Naive B cell (primary cell): ENCODE results near the gene ANO2. TPM values are rescaled to one million over a fixed set of nuclear protein-coding genes. Genes with fewer than 3 reads are reported as not detected.

Experiments
- ATAC-seq, 2 donors: fragments of 150-1000 bp; cut with Tn5 transposase; 2 replicates each; pipeline ENCODE4 v1.10.0; 2021; ENCODE audit warnings: low read depth in 2 of 2, mild to moderate bottlenecking in 2 of 2, moderate library complexity in 2 of 2
- DNase-seq: peaks from one replicate; pipeline ENCODE4 v3.0.0; 2022
- H3K27ac Mint-ChIP-seq, 6 donors: one replicate each; pipeline ENCODE4 v1.8.0; 2020 to 2022; ENCODE audit warnings: mild to moderate bottlenecking in 6 of 6, mixed read lengths in 6 of 6, moderate library complexity in 5 of 6, inconsistent platforms in 2 of 6
- H3K27me3 Mint-ChIP-seq, 3 donors: one replicate each; pipeline ENCODE4 v1.8.0; 2021 to 2022; ENCODE audit warnings: mixed read lengths in 3 of 3, mild to moderate bottlenecking in 1 of 3
- H3K36me3 Mint-ChIP-seq, 2 donors: one replicate each; pipeline ENCODE4 v1.8.0; 2020 to 2022; ENCODE audit warnings: mixed read lengths in 2 of 2, inconsistent platforms in 1 of 2, mild to moderate bottlenecking in 1 of 2
- H3K4me1 Mint-ChIP-seq, 3 donors: one replicate each; pipeline ENCODE4 v1.8.0; 2020 to 2022; ENCODE audit warnings: mixed read lengths in 3 of 3, inconsistent platforms in 1 of 3, mild to moderate bottlenecking in 1 of 3, moderate library complexity in 1 of 3
- H3K4me3 Mint-ChIP-seq, 8 donors: one replicate each; pipeline ENCODE4 v1.8.0; 2020 to 2022; ENCODE audit warnings: mild to moderate bottlenecking in 8 of 8, mixed read lengths in 8 of 8, moderate library complexity in 8 of 8, inconsistent platforms in 2 of 8
- H3K9me3 Mint-ChIP-seq, 7 donors: one replicate each; pipeline ENCODE4 v1.8.0; 2020 to 2022; ENCODE audit warnings: mixed read lengths in 7 of 7, mild to moderate bottlenecking in 5 of 7, inconsistent platforms in 2 of 7, moderate library complexity in 1 of 7
- polyA plus RNA-seq, 6 donors: library from polyadenylated mRNA; unstranded; fragments of 300-500 nt; fragmentation: Illumina TruSeq; gene quantifications; one replicate each; pipeline ENCODE4 v1.2.3, GENCODE V29; 2021; ENCODE audit warnings: low read depth in 6 of 6

ANO2 gene
- polyA plus RNA-seq, 6 donors from 2014 or later: not detected

DNA sequence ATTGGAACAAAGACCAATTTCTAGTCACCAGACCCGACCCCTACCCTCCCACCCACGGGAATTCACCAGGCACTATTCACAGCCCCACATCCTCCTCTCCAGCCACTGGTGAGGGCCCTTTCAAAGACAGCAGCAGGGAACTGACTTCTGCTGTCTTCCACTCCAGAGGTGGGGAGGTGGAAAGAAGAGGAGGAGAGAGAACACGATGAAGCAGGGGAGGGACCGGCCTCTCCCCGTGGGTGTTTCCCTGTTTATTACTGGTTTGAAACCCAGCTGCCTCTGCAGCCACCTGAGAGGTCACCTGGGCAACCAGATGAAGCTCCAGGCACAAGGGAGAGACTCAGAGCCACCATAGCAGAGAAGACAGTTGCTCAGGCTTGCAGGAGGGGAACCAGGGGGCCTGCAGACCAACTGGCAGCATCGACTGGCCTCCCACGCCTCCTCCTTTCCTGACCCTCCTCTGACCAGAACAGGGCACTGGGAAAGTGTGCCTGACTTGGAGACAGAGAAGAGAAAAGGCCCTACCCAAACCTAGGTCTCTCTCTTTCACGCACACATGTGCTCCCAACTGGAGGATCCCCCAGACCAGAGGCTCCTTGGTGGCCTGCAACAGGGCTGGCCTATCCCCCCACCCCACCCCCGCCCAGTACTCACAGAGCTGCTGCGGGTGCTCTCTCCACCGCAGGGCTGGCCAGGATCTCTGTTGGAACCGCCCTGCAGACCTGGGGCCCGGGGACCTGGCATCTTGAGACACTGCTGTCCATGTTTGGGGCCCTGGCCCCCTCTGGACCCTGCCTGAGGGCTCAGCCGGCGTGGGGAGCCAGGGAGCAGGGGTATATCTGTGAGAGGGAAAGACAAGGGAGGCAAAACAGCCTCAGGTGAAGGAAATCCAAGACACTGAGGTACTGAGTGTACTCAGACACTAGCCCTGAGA is 22.8 kb downstream of the ANO2 start:
- H3K27me3 Mint-ChIP-seq: peaks cover 8 to 40% (median 37%) of the 10 kb centered on the region in 3 donors
- H3K9me3 Mint-ChIP-seq: peaks cover 0 to 2% (median 0%) of the 10 kb centered on the region in 7 donors
- H3K4me1 Mint-ChIP-seq: no peaks in the 10 kb centered on the region
- H3K27ac Mint-ChIP-seq: no peak overlapping the region
- no peaks in the 10 kb centered on the region for H3K36me3 Mint-ChIP-seq
- H3K4me3 Mint-ChIP-seq: no peak overlapping the region
- DNase-seq: no peak
- ATAC-seq: no peak

- Mint-ChIP-seq H3K27ac (no peak overlapping the region), H3K4me3 (peak overlapping the region in 1 of 8 donors; percentile 72)
Observed at GRCh38 chr12:5921027-5921909, 23.8 kb downstream of the ANO2 start.

DNA sequence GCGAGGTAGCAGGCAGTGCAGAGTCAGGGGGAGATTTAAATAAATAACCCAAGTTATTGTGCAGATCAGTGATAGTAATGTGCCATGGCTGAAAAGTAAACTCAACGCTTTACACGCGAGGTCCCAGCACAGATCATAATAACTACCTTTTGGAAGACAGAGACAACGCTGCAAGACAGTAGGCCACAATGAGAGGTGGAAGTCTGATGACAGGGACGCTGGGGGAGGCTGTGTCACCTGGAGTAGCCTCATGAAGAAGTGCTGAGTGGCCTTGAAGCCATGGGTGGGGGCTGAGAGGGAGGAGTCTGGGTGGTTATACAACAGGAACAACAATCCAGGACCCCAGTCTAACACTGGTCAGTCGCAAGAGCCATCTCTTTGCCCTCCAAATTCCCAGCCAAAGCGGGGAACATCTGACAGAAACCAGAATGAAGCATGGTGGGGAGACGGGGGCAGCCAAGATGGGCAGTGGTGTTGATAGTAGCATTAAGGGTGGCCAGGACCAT is 28.2 kb downstream of the ANO2 start:
- no peak overlapping the region for H3K4me3 Mint-ChIP-seq
- H3K27me3 Mint-ChIP-seq: peaks cover 0 to 25% (median 17%) of the 10 kb centered on the region in 3 donors
- H3K27ac Mint-ChIP-seq: peak overlapping the region in 1 of 6 donors; percentile 42
- ATAC-seq (no peak), DNase-seq (no peak)
- peaks cover 0 to 2% (median 0%) of the 10 kb centered on the region in 7 donors for H3K9me3 Mint-ChIP-seq
- H3K4me1 Mint-ChIP-seq: no peaks in the 10 kb centered on the region
- H3K36me3 Mint-ChIP-seq: no peaks in the 10 kb centered on the region

More at GRCh38 chr12:5921027-5921909, 23.8 kb downstream of the ANO2 start:
- H3K27me3 Mint-ChIP-seq: peaks cover 8 to 30% (median 28%) of the 10 kb centered on the region in 3 donors
- ATAC-seq (no peak), DNase-seq (no peak)
- peaks cover 0 to 2% (median 0%) of the 10 kb centered on the region in 7 donors for H3K9me3 Mint-ChIP-seq
- H3K36me3 Mint-ChIP-seq: no peaks in the 10 kb centered on the region
- H3K4me1 Mint-ChIP-seq: no peaks in the 10 kb centered on the region

GRCh38 chr12:5915511-5915910 is 29.5 kb downstream of the ANO2 start:
- Mint-ChIP-seq H3K27ac (no peak overlapping the region), H3K36me3 (no peaks in the 10 kb centered on the region), H3K9me3 (peaks cover 0 to 2% (median 0%) of the 10 kb centered on the region in 7 donors), H3K27me3 (peaks cover 4 to 21% (median 10%) of the 10 kb centered on the region in 3 donors), H3K4me1 (no peaks in the 10 kb centered on the region), H3K4me3 (no peak overlapping the region)
- ATAC-seq (no peak), DNase-seq (no peak)

DNA sequence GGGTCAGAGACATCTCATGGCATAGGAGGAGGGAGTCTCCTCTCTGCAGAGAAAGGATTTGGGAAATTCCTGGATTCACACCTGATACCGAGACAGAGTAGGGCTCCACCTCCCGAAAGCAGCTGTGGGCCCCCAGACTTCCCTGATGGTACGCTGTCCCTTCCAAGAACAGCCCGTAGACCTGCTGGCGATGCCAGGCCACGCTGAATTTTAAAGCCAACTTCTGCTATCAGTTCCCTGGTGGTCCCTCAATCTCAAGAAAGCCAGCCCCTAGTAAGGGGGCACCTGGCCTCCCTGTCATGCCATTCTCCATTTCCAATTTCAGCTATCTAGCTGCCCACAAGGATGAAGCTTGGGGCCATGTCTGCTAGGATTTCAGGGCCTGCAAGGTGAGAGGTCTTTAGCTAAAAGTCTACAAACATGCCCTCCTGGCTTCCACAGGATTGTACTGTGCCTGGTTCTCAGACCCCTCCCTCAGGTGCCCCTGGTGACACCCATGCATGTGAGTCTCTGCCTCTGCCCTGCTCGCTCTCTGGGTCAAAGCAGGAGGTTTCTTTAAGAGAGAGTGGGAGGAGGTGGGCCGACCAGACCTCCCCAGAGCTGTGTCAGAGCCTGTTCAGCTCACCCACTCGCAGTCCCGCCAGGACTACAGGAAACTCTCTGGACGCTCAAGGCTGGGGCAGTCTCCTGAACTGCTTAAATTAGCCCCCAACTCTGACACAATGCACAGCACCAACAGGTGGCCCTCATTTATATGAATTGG is 30.5 kb downstream of the ANO2 start:
- H3K4me1 Mint-ChIP-seq: no peaks in the 10 kb centered on the region
- no peak overlapping the region for H3K27ac Mint-ChIP-seq
- DNase-seq (no peak), ATAC-seq (no peak)
- H3K36me3 Mint-ChIP-seq: no peaks in the 10 kb centered on the region
- H3K27me3 Mint-ChIP-seq: peaks cover 4 to 14% (median 10%) of the 10 kb centered on the region in 3 donors
- H3K9me3 Mint-ChIP-seq: peaks cover 0 to 2% (median 0%) of the 10 kb centered on the region in 7 donors
- H3K4me3 Mint-ChIP-seq: no peak overlapping the region

- DNase-seq (no peak), ATAC-seq (no peak)
- H3K9me3 Mint-ChIP-seq: no peaks in the 10 kb centered on the region
- H3K27me3 Mint-ChIP-seq: peaks cover 9 to 11% (median 10%) of the 10 kb centered on the region in 3 donors
- no peaks in the 10 kb centered on the region for H3K4me1 Mint-ChIP-seq
- no peak overlapping the region for H3K4me3 Mint-ChIP-seq
- no peaks in the 10 kb centered on the region for H3K36me3 Mint-ChIP-seq
- H3K27ac Mint-ChIP-seq: no peak overlapping the region
Observed at GRCh38 chr12:5913387-5913786, 31.7 kb downstream of the ANO2 start.

- peak overlapping the region in 1 of 8 donors; percentile 7 for H3K4me3 Mint-ChIP-seq
- no peak for ATAC-seq
- no peaks in the 10 kb centered on the region for H3K36me3 Mint-ChIP-seq
- no peak for DNase-seq
- H3K27me3 Mint-ChIP-seq: peaks cover 9 to 17% (median 10%) of the 10 kb centered on the region in 3 donors
- H3K9me3 Mint-ChIP-seq: no peaks in the 10 kb centered on the region
- H3K27ac Mint-ChIP-seq: no peak overlapping the region
- H3K4me1 Mint-ChIP-seq: no peaks in the 10 kb centered on the region
Observed at GRCh38 chr12:5912437-5913334, 32.4 kb downstream of the ANO2 start.

- H3K9me3 Mint-ChIP-seq: no peaks in the 10 kb centered on the region
- no peaks in the 10 kb centered on the region for H3K36me3 Mint-ChIP-seq
- H3K27ac Mint-ChIP-seq: no peak overlapping the region
- ATAC-seq (no peak), DNase-seq (no peak)
- peaks cover 9 to 17% (median 10%) of the 10 kb centered on the region in 3 donors for H3K27me3 Mint-ChIP-seq
- no peak overlapping the region for H3K4me3 Mint-ChIP-seq
- no peaks in the 10 kb centered on the region for H3K4me1 Mint-ChIP-seq
Observed at GRCh38 chr12:5912011-5912410, 33.0 kb downstream of the ANO2 start.

DNA sequence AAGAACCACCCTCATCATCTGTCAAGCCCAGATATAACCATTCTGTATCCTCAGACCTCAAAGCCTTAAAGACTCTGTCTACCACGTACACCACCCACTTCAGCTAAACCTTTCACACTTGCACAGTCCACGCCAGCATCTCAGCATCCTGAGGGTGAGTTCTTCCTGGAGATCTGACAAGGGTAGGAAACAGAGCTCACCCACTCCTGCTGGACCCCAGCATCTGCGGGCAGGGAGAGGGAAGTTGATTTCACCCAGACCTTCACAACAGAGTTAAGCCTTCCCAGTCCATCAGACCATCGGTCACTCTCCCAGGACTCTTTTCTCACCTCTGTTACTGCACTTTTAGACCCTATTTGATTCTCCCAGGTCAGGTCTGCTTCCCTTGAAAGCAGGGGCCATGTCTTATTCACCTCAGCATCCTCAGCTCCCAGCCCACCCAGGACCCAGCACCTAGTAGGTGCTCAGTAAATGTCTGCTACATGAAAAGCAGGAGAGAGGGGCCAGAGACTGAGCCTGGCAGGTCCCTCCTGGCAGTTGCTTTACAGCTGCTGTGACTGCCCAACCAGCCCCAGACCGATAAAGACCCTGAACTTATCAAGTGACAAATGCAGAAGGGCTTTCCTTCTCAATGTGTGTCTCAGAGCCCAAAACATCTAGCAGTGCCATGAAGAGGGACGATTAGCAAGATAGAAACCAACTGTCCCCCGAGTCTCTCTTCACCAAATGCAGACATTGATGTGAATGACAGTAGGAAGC is 34.1 kb downstream of the ANO2 start:
- Mint-ChIP-seq H3K9me3 (no peaks in the 10 kb centered on the region), H3K27ac (peak overlapping the region in 1 of 6 donors; percentile 31), H3K27me3 (peaks cover 9 to 17% (median 10%) of the 10 kb centered on the region in 3 donors), H3K4me3 (peak overlapping the region in 1 of 8 donors; percentile 47), H3K36me3 (no peaks in the 10 kb centered on the region), H3K4me1 (no peaks in the 10 kb centered on the region)
- ATAC-seq: no peak
- DNase-seq: no peak

- H3K36me3 Mint-ChIP-seq: no peaks in the 10 kb centered on the region
- H3K4me1 Mint-ChIP-seq: no peaks in the 10 kb centered on the region
- H3K27me3 Mint-ChIP-seq: peaks cover 9 to 28% (median 21%) of the 10 kb centered on the region in 3 donors
- H3K9me3 Mint-ChIP-seq: peaks cover 0 to 1% (median 0%) of the 10 kb centered on the region in 7 donors
- H3K4me3 Mint-ChIP-seq: no peak overlapping the region
- ATAC-seq (no peak), DNase-seq (no peak)
- no peak overlapping the region for H3K27ac Mint-ChIP-seq
Observed at GRCh38 chr12:5909560-5909959, 35.5 kb downstream of the ANO2 start.

DNA sequence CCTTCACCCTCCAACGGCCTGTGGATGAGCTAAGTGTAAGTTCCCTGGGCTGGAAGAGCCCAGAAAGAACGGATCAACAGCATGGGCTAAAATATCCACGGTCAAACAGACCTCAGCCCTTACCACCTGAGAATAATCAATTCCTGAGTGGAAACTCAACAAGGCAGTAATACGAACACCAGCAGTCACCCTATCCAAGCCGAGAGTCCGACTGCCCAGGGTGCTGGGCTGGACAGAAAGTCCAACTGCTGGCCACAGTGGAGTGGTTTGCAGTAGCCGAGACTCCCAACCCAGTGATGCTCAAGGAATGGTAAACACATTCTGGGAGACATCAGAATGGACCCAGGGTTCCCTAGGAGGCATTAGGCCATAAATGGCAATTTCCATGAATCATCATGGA is 36.8 kb downstream of the ANO2 start:
- no peaks in the 10 kb centered on the region for H3K36me3 Mint-ChIP-seq
- ATAC-seq (no peak), DNase-seq (no peak)
- H3K9me3 Mint-ChIP-seq: peaks cover 0 to 3% (median 0%) of the 10 kb centered on the region in 7 donors
- peaks cover 13 to 35% (median 25%) of the 10 kb centered on the region in 3 donors for H3K27me3 Mint-ChIP-seq
- H3K4me3 Mint-ChIP-seq: no peak overlapping the region
- H3K4me1 Mint-ChIP-seq: no peaks in the 10 kb centered on the region
- no peak overlapping the region for H3K27ac Mint-ChIP-seq
